SK-N-SH (cell line): Measurements from ENCODE around the gene GLCCI1. TPM values are rescaled to one million over a fixed set of nuclear protein-coding genes. Genes with fewer than 3 reads are reported as not detected.

Source experiments
- CTCF ChIA-PET: fragments of 300-600, 350-600 bp; formaldehyde crosslinking; extraction: SDS; loops from one replicate; lab custom pipeline; 2021; lab: Yijun Ruan, JAX
- POLR2A ChIA-PET: fragments of 350-600 bp; sonication (Branson Sonifier 250); formaldehyde crosslinking; extraction: SDS; loops from one replicate; lab custom pipeline; 2020; ENCODE audit warnings: antibody characterized with exemption, inconsistent platforms; lab: Yijun Ruan, JAX
- DNase-seq: peaks from one replicate; pipeline ENCODE4 v3.0.0; 2012
- H2AFZ ChIP-seq: fragments of 200-600 bp; sonication (generic); 2 replicates; pipeline ENCODE4 v1.8.1; 2016; ENCODE audit warnings: antibody characterized with exemption, mild to moderate bottlenecking, low read depth
- H3F3A ChIP-seq: fragments of 200-600 bp; sonication (generic); replicated peaks from 2 replicates; pipeline ENCODE3; 2016; ENCODE audit warnings: antibody characterized with exemption, mild to moderate bottlenecking; ENCODE audit not compliant: insufficient read depth
- H3K27ac ChIP-seq, 2 experiments: fragments of 200-500 bp in 1 of 2; fragments of 200-600 bp in 1 of 2; sonication (Bioruptor generic) in 1 of 2; sonication (generic), shearing (Covaris generic) in 1 of 2; 2 replicates each; pipeline versions ENCODE4 v1.5.1 to v1.6.1; 2014 to 2016; ENCODE audit warnings: low read depth in 2 of 2, inconsistent platforms in 1 of 2, low read length in 1 of 2, mild to moderate bottlenecking in 1 of 2, mixed read lengths in 1 of 2
- H3K27me3 ChIP-seq: fragments of 200-600 bp; sonication (generic), shearing (Covaris generic); 2 replicates; pipeline ENCODE4 v1.6.1; 2016; ENCODE audit warnings: mixed run types; ENCODE audit not compliant: insufficient read depth
- H3K36me3 ChIP-seq, 2 experiments: fragments of 200-500 bp in 1 of 2; fragments of 200-600 bp in 1 of 2; sonication (Bioruptor generic) in 1 of 2; sonication (generic) in 1 of 2; replicated peaks in 1 of 2; 2 replicates each; pipeline versions ENCODE3 to v1.5.1; 2014 to 2016; ENCODE audit warnings: low read length in 1 of 2, mild to moderate bottlenecking in 1 of 2; ENCODE audit not compliant: insufficient read depth in 2 of 2, control insufficient read depth in 1 of 2
- H3K4me1 ChIP-seq, 2 experiments: fragments of 200-500 bp in 1 of 2; fragments of 200-600 bp in 1 of 2; sonication (Bioruptor generic) in 1 of 2; sonication (generic), shearing (Covaris generic) in 1 of 2; 2 replicates each; pipeline versions ENCODE4 v1.5.1 to v1.6.1; 2014 to 2016; ENCODE audit warnings: low read depth in 1 of 2, low read length in 1 of 2, mixed run types in 1 of 2; ENCODE audit not compliant: insufficient read depth in 2 of 2, control insufficient read depth in 1 of 2
- H3K4me2 ChIP-seq: fragments of 200-600 bp; sonication (generic), shearing (Covaris generic); 2 replicates; pipeline ENCODE4 v1.6.1; 2017; ENCODE audit warnings: mixed run types
- H3K4me3 ChIP-seq, 2 experiments: fragments of 200-500 bp in 1 of 2; fragments of 200-600 bp in 1 of 2; sonication (Bioruptor generic) in 1 of 2; sonication (generic), shearing (Covaris generic) in 1 of 2; 2 replicates each; pipeline versions ENCODE4 v1.5.1 to v1.8.1; 2014 to 2016; ENCODE audit warnings: low read depth in 2 of 2, inconsistent platforms in 1 of 2, low read length in 1 of 2, mild to moderate bottlenecking in 1 of 2, mixed read lengths in 1 of 2, moderate library complexity in 1 of 2
- H3K79me2 ChIP-seq: fragments of 200-600 bp; sonication (generic); 2 replicates; pipeline ENCODE4 v1.8.1; 2017; ENCODE audit warnings: mild to moderate bottlenecking; ENCODE audit not compliant: insufficient read depth
- H3K9ac ChIP-seq: fragments of 200-600 bp; sonication (generic); 2 replicates; pipeline ENCODE4 v1.6.1; 2017; ENCODE audit warnings: mixed run types
- H3K9me2 ChIP-seq: fragments of 200-600 bp; sonication (generic); 2 replicates; pipeline ENCODE4 v1.6.1; 2017; ENCODE audit warnings: mixed run types
- H3K9me3 ChIP-seq: fragments of 200-600 bp; sonication (generic); 2 replicates; pipeline ENCODE4 v1.6.1; 2017; ENCODE audit warnings: mixed run types, mild to moderate bottlenecking, moderate library complexity
- H4K20me1 ChIP-seq: fragments of 200-600 bp; sonication (generic); 2 replicates; pipeline ENCODE4 v1.6.1; 2017; ENCODE audit warnings: mild to moderate bottlenecking, mixed run types; ENCODE audit not compliant: insufficient read depth
- CTCF ChIP-seq: fragments of 200-600 bp; sonication (generic); IDR thresholded peaks from 2 replicates; pipeline ENCODE4 v1.6.1; 2017; ENCODE audit warnings: antibody characterized with exemption, mild to moderate bottlenecking, moderate library complexity
- EZH2phosphoT487 ChIP-seq: fragments of 200-600 bp; sonication (generic); IDR thresholded peaks from 2 replicates; pipeline ENCODE4 v1.6.1; 2017; ENCODE audit warnings: low read depth, mixed run types, mild to moderate bottlenecking, antibody characterized with exemption, moderate library complexity, borderline replicate concordance
- FOXM1 ChIP-seq: IDR thresholded peaks from 2 replicates; pipeline ENCODE4 v1.4.0; 2012; ENCODE audit warnings: low read depth, mild to moderate bottlenecking
- GABPA ChIP-seq: IDR thresholded peaks from 2 replicates; pipeline ENCODE4 v1.4.0; 2012; ENCODE audit warnings: low read depth, mild to moderate bottlenecking
- GATA2 ChIP-seq: sonication (generic); formaldehyde crosslinking; IDR thresholded peaks from 2 replicates; pipeline ENCODE4 v1.5.0; 2020; ENCODE audit warnings: mild to moderate bottlenecking, missing genetic modification reagents
- IRF3 ChIP-seq: fragments of 150-350 bp; IDR thresholded peaks from 2 replicates; pipeline ENCODE4 v1.6.1; 2016; ENCODE audit warnings: mild to moderate bottlenecking, low read depth, low read length
- JUND ChIP-seq: IDR thresholded peaks from 2 replicates; pipeline ENCODE4 v1.4.0; 2012
- MEF2A ChIP-seq: IDR thresholded peaks from 2 replicates; pipeline ENCODE4 v1.4.0; 2012; ENCODE audit warnings: low read depth, borderline replicate concordance
- MXI1 ChIP-seq: IDR thresholded peaks from 2 replicates; pipeline ENCODE4 v1.6.1; 2012; ENCODE audit warnings: mild to moderate bottlenecking, low read depth, low read length, improper control_type of control experiment
- NFIC ChIP-seq: IDR thresholded peaks from 2 replicates; pipeline ENCODE4 v1.4.0; 2012; ENCODE audit warnings: borderline replicate concordance
- NRF1 ChIP-seq: IDR thresholded peaks from 2 replicates; pipeline ENCODE4 v1.6.1; 2012; ENCODE audit warnings: low read depth, mild to moderate bottlenecking, low read length
- REST ChIP-seq: IDR thresholded peaks from 2 replicates; pipeline ENCODE4 v1.6.1; 2012; ENCODE audit warnings: mild to moderate bottlenecking, low read depth, low read length, moderate library complexity
- RFX5 ChIP-seq: IDR thresholded peaks from 2 replicates; pipeline ENCODE4 v1.6.1; 2012; ENCODE audit warnings: mild to moderate bottlenecking, improper control_type of control experiment, low read length
- RXRA ChIP-seq: IDR thresholded peaks from 2 replicates; pipeline ENCODE4 v1.4.0; 2012; ENCODE audit warnings: low read depth, mild to moderate bottlenecking, borderline replicate concordance
- SIN3A ChIP-seq: IDR thresholded peaks from 2 replicates; pipeline ENCODE4 v1.6.1; 2012; ENCODE audit warnings: low read depth, mild to moderate bottlenecking, low read length, moderate library complexity, borderline replicate concordance
- TAF1 ChIP-seq: IDR thresholded peaks from 2 replicates; pipeline ENCODE4 v1.6.1; 2012; ENCODE audit warnings: low read depth, mild to moderate bottlenecking, low read length, moderate library complexity, borderline replicate concordance
- TCF12 ChIP-seq: IDR thresholded peaks from 2 replicates; pipeline ENCODE4 v1.4.0; 2012
- TEAD4 ChIP-seq: IDR thresholded peaks from 2 replicates; pipeline ENCODE4 v1.4.0; 2012; ENCODE audit warnings: mild to moderate bottlenecking, borderline replicate concordance; ENCODE audit not compliant: insufficient read depth
- USF1 ChIP-seq: IDR thresholded peaks from 2 replicates; pipeline ENCODE4 v1.4.0; 2012; ENCODE audit warnings: low read depth, borderline replicate concordance
- WGBS: methylation state at CpG from one replicate; pipeline ENCODE4 v1.1.6; 2017; ENCODE audit warnings: low lambda C conversion rate; 5-methylcytosine and 5-hydroxymethylcytosine counted together
- polyA plus RNA-seq, 3 experiments: library from polyadenylated mRNA; depleted of rRNA; stranded (reverse); fragments of >200 nt; gene quantifications; 2 replicates each; pipeline ENCODE4 v1.2.3, GENCODE V29; 2012

Gene GLCCI1
- polyA plus RNA-seq, 1 of the 3 experiments (the other 2 are of a cell fraction), result 5.5 TPM

GRCh38 chr7:8065356-8065813, 96.8 kb downstream of the GLCCI1 start (continued):
- TF ChIP-seq IRF3 (no peak), GABPA (no peak), RXRA (0 out of 2 replicates have a peak, but pooled peaks have one; percentile 6), TEAD4 (peak; percentile 42; the same call in 1 of the 2 replicates), MXI1 (no peak), RFX5 (no peak), TAF1 (no peak), GATA2 (no peak), EZH2phosphoT487 (no peak), USF1 (no peak), CTCF (no peak), FOXM1 (no peak), MEF2A (peak; percentile 79), SIN3A (no peak)
- TF ChIP-seq, all 33 proteins: peak for 10

GRCh38 chr7:8068892-8069686, 100.5 kb downstream of the GLCCI1 start:
- TF ChIP-seq RXRA (no peak), SIN3A (no peak), RFX5 (no peak), NRF1 (no peak), GABPA (no peak), REST (no peak), TCF12 (no peak), NFIC (no peak), TEAD4 (no peak), JUND (no peak)
- H3K4me1 ChIP-seq, result peaks cover 2 to 8% of the 10 kb centered on the region in 2 experiments; a peak in 3 of 4 replicates
- ChIA-PET POLR2A (no interaction called here), CTCF (interaction anchor here (0.9 kb wide), 1 partner anchor 17 kb away, joined by 3 read pairs; no protein-coding TSS in a partner anchor)
- no peak overlapping the region; a peak in 1 of 4 replicates for H3K27ac ChIP-seq
- no peak overlapping the region for H3K4me3 ChIP-seq
- no peaks in the 10 kb centered on the region for H3K79me2 ChIP-seq
- DNase-seq, result no peak
- no peak overlapping the region for H3K9ac ChIP-seq
- H3K4me2 ChIP-seq, result no peak overlapping the region
- no peaks in the 10 kb centered on the region for H3K27me3 ChIP-seq
- whole genome bisulfite sequencing, result 90% methylated on average over 12 of the region's 12 CpGs
- no peak overlapping the region for H2AFZ ChIP-seq
- peaks cover 3% of the 10 kb centered on the region; the same call in 1 of the 2 replicates for H4K20me1 ChIP-seq
- H3K36me3 ChIP-seq, result peaks cover 7 to 30% of the 10 kb centered on the region in 2 experiments
- no peaks in the 10 kb centered on the region; the same call in 1 of the 2 replicates for H3K9me2 ChIP-seq
- H3K9me3 ChIP-seq, result no peaks in the 10 kb centered on the region
- peaks cover 33% of the 10 kb centered on the region for H3F3A ChIP-seq
